Activated CD8-positive, alpha-beta T cell treated with anti-CD3 and anti-CD28 coated beads for 36 hours (primary cell): ENCODE results near the gene COLEC12. TPM values are rescaled to one million over a fixed set of nuclear protein-coding genes. Genes with fewer than 3 reads are reported as not detected.

Source experiments
- ATAC-seq: fragments of 200-7000 bp; cut with Tn5 transposase; one replicate; pipeline ENCODE4 v1.10.0; 2021; ENCODE audit warnings: mild to moderate bottlenecking, moderate library complexity
- CTCF ChIA-PET: fragments of 350-600 bp; sonication (Branson Sonifier 250); formaldehyde crosslinking; loops from one replicate; lab custom pipeline; 2021; ENCODE audit warnings: antibody characterized with exemption; lab: Charles Lee
- POLR2A ChIA-PET: fragments of 350-600 bp; sonication (Branson Sonifier 250); formaldehyde crosslinking; loops from one replicate; lab custom pipeline; 2021; ENCODE audit warnings: antibody characterized with exemption; lab: Charles Lee
- DNase-seq: peaks from one replicate; pipeline ENCODE4 v3.0.0-alpha.2; 2020
- H3K27ac Mint-ChIP-seq: one replicate; pipeline ENCODE4 v1.8.0; 2021; ENCODE audit warnings: mild to moderate bottlenecking, mixed read lengths
- H3K27me3 Mint-ChIP-seq: one replicate; pipeline ENCODE4 v1.8.0; 2021; ENCODE audit warnings: mixed read lengths
- H3K36me3 Mint-ChIP-seq: one replicate; pipeline ENCODE4 v1.8.0; 2021; ENCODE audit warnings: low read depth, mixed read lengths
- H3K4me1 Mint-ChIP-seq: one replicate; pipeline ENCODE4 v1.8.0; 2021; ENCODE audit warnings: low read depth, mixed read lengths
- H3K4me3 Mint-ChIP-seq: one replicate; pipeline ENCODE4 v1.8.0; 2021; ENCODE audit warnings: mild to moderate bottlenecking, moderate library complexity, mixed read lengths
- H3K9me3 Mint-ChIP-seq: one replicate; pipeline ENCODE4 v1.8.0; 2021; ENCODE audit warnings: mixed read lengths
- intact Hi-C: fragments of 100-400 bp; cut with micrococcal nuclease; formaldehyde crosslinking; loops from one replicate; pipeline ENCODE4 v1.10.0; 2022
- total RNA-seq, 2 experiments: library from RNA; stranded (reverse); gene quantifications; one replicate each; pipeline ENCODE4 v1.2.3, GENCODE V29; 2021
- TF ChIP-seq, protein P1 (sequence below): fragments of 200-600 bp; IDR thresholded peaks from one replicate; pipeline ENCODE4 v1.8.0; 2022; ENCODE audit warnings: antibody characterized with exemption, mild to moderate bottlenecking

COLEC12 gene
- total RNA-seq, 2 experiments from 2014 or later = not detected

GRCh38 chr18:335733-336132 is 164.8 kb downstream of the COLEC12 start:
- no peak for ATAC-seq
- TF ChIP-seq, protein P1, sequence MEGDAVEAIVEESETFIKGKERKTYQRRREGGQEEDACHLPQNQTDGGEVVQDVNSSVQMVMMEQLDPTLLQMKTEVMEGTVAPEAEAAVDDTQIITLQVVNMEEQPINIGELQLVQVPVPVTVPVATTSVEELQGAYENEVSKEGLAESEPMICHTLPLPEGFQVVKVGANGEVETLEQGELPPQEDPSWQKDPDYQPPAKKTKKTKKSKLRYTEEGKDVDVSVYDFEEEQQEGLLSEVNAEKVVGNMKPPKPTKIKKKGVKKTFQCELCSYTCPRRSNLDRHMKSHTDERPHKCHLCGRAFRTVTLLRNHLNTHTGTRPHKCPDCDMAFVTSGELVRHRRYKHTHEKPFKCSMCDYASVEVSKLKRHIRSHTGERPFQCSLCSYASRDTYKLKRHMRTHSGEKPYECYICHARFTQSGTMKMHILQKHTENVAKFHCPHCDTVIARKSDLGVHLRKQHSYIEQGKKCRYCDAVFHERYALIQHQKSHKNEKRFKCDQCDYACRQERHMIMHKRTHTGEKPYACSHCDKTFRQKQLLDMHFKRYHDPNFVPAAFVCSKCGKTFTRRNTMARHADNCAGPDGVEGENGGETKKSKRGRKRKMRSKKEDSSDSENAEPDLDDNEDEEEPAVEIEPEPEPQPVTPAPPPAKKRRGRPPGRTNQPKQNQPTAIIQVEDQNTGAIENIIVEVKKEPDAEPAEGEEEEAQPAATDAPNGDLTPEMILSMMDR = no peak
- Mint-ChIP-seq H3K9me3 (no peaks in the 10 kb centered on the region), H3K27me3 (peaks cover 4% of the 10 kb centered on the region), H3K27ac (no peak overlapping the region), H3K4me3 (no peak overlapping the region), H3K36me3 (no peaks in the 10 kb centered on the region), H3K4me1 (no peaks in the 10 kb centered on the region)
- no peak for DNase-seq
- intact Hi-C loops = no loop called here
- ChIA-PET POLR2A (no interaction called here), CTCF (no interaction called here)

GRCh38 chr18:334575-335132 is 165.8 kb downstream of the COLEC12 start:
- Mint-ChIP-seq H3K4me1 (no peaks in the 10 kb centered on the region), H3K36me3 (no peaks in the 10 kb centered on the region), H3K27me3 (peaks cover 4% of the 10 kb centered on the region), H3K9me3 (no peaks in the 10 kb centered on the region), H3K27ac (no peak overlapping the region), H3K4me3 (no peak overlapping the region)
- POLR2A ChIA-PET = no interaction called here
- TF ChIP-seq, protein P1 = no peak
- intact Hi-C loops = no loop called here
- ATAC-seq = no peak
- CTCF ChIA-PET = no interaction called here
- no peak for DNase-seq

GRCh38 chr18:332721-333510 is 167.6 kb downstream of the COLEC12 start:
- CTCF ChIA-PET = no interaction called here
- Mint-ChIP-seq H3K4me3 (no peak overlapping the region), H3K27ac (no peak overlapping the region), H3K4me1 (no peaks in the 10 kb centered on the region), H3K9me3 (no peaks in the 10 kb centered on the region), H3K36me3 (no peaks in the 10 kb centered on the region), H3K27me3 (peaks cover 4% of the 10 kb centered on the region)
- intact Hi-C loops = no loop called here
- DNase-seq (no peak), ATAC-seq (no peak)
- POLR2A ChIA-PET = no interaction called here
- TF ChIP-seq, protein P1 = no peak

- no peak for DNase-seq
- H3K36me3 Mint-ChIP-seq = no peaks in the 10 kb centered on the region
- ChIA-PET CTCF (no interaction called here), POLR2A (no interaction called here)
- H3K4me3 Mint-ChIP-seq = no peak overlapping the region
- intact Hi-C loops = no loop called here
- no peaks in the 10 kb centered on the region for H3K4me1 Mint-ChIP-seq
- H3K9me3 Mint-ChIP-seq = no peaks in the 10 kb centered on the region
- TF ChIP-seq, protein P1 = no peak
- no peak overlapping the region for H3K27ac Mint-ChIP-seq
- no peak for ATAC-seq
- H3K27me3 Mint-ChIP-seq = peaks cover 4% of the 10 kb centered on the region
These were observed 168.5 kb downstream of the COLEC12 start for GRCh38 chr18:332007-332406.

DNA sequence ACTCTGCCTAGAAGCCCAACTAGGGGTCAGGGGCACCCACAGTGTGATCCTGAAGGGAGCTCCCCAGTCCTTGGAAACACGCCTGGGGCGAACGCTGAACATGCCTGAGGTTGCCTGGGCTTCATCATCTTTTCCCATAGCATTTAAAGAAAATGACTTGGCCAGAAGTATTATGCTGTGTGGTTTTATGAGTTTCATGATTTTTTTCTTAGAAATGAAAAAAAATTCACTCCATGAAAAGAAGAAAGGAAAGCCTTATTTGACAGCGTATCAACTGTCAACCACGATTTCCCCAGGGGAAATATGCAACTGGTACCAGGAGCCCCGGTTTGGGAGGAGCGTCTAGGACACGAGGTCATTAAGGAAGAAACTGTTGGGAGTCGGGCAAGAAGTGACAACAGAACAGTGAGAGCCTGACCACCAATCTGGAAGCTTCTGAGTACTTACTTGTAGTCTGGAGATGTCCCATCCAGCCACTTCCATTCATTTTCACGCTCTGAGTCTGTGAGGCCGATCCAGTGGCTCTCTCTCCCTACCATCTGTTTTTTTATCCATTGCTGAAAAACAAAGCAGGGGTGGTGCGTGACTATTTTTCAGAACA is 169.2 kb downstream of the COLEC12 start:
- CTCF ChIA-PET = no interaction called here
- TF ChIP-seq, protein P1 = no peak
- intact Hi-C loops = no loop called here
- no peaks in the 10 kb centered on the region for H3K36me3 Mint-ChIP-seq
- H3K27ac Mint-ChIP-seq = no peak overlapping the region
- ATAC-seq (no peak), DNase-seq (no peak)
- H3K4me1 Mint-ChIP-seq = no peaks in the 10 kb centered on the region
- H3K4me3 Mint-ChIP-seq = no peak overlapping the region
- POLR2A ChIA-PET = no interaction called here
- no peaks in the 10 kb centered on the region for H3K9me3 Mint-ChIP-seq
- H3K27me3 Mint-ChIP-seq = peaks cover 4% of the 10 kb centered on the region
